Lower leg skin (tissue), 3 donors: ENCODE results near the gene RBKS.

ENCODE experiments used
- CTCF ChIP-seq, 3 donors: fragments of 450-650 bp; IDR thresholded peaks; one replicate each; pipeline ENCODE4 v1.5.1; 2016; ENCODE audit warnings: antibody characterized with exemption in 3 of 3, mild to moderate bottlenecking in 3 of 3, moderate library complexity in 2 of 3
- POLR2A ChIP-seq, 2 donors: fragments of 450-650 bp; IDR thresholded peaks; one replicate each; pipeline ENCODE4 v1.6.1; 2016 to 2017; ENCODE audit warnings: antibody characterized with exemption in 2 of 2, mild to moderate bottlenecking in 1 of 2, moderate library complexity in 1 of 2

- TF ChIP-seq POLR2A (IDR thresholded peaks at IDR 0.05), result no peak
- no peak for TF ChIP-seq CTCF (IDR thresholded peaks at IDR 0.05)
Measured at GRCh38 chr2:27891673-27892105, 1.5 kb upstream of the RBKS start.
